Measurements from ENCODE around the gene ZNF784.

Gene ZNF784

GRCh38 chr19:55669418-55670279, 45.3 kb upstream of the ZNF784 start:
- no peak overlapping the region for H3K4me3 ChIP-seq (replicated peaks in 1 of 2; ENCODE audit: low read depth in 2 of 2, low read length in 2 of 2)
- TF ChIP-seq CTCF (IDR thresholded peaks at IDR 0.05; ENCODE audit: low read depth, low read length) = no peak
- no peak for DNase-seq (ENCODE audit: low read depth in 2 of 2)

DNA sequence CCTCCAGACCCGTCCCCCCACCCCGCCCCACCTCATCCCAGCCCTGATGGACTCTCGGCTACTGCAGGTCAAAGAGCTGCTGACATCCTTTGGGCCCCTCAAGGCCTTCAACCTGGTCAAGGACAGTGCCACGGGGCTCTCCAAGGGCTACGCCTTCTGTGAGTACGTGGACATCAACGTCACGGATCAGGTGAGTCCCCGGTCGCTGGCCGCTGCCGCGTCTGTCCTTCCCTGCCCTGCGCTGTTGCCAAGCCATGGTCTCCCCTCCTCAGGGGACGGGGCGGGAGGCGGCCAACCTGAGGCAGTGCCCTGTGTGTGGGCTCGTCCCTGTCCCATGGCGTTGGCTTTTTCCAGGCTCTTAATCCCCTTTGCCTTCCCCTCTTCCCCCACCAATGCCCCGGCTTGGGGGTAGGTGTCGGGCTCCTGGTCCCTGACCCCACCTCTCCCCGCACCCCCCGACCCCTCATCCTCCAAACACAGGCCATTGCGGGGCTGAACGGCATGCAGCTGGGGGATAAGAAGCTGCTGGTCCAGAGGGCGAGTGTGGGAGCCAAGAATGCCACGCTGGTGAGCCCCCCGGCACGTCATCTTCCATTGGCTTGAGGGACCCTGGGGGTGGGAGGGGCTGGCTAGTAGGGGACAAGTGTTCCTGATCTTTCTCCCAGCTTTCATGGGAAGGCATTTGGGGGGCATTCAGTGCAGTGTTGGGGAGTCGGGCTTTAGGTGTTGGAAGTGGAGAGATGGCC, 44.4 kb upstream of the ZNF784 start:
- TF ChIP-seq CTCF (IDR thresholded peaks at IDR 0.05; ENCODE audit: low read depth, low read length) = no peak
- H3K4me3 ChIP-seq (replicated peaks in 1 of 2; ENCODE audit: low read depth in 2 of 2, low read length in 2 of 2) = no peak overlapping the region
- DNase-seq (ENCODE audit: low read depth in 2 of 2) = no peak

DNA sequence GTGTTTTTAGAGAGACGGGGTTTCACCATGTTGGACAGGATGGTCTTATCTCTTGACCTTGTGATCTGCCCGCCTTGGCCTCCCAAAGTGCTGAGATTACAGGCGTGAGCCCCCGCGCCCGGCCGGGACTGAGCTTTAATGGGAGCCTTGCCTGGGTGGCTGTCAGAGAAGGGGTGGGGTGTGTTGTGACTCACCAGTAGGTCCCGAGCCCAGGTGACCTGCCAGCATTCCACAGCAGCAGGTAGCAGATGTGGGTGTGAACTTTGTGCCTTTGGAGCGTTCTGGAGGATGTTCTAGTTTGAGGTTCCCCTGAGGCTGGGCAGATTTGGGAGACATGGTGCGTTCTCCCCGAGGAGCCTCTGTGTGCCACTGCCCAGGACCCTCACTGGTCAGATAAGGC, 43.6 kb upstream of the ZNF784 start:
- DNase-seq (ENCODE audit: low read depth in 2 of 2) = no peak
- no peak overlapping the region for H3K4me3 ChIP-seq (replicated peaks in 1 of 2; ENCODE audit: low read depth in 2 of 2, low read length in 2 of 2)
- TF ChIP-seq CTCF (IDR thresholded peaks at IDR 0.05; ENCODE audit: low read depth, low read length) = no peak

DNA sequence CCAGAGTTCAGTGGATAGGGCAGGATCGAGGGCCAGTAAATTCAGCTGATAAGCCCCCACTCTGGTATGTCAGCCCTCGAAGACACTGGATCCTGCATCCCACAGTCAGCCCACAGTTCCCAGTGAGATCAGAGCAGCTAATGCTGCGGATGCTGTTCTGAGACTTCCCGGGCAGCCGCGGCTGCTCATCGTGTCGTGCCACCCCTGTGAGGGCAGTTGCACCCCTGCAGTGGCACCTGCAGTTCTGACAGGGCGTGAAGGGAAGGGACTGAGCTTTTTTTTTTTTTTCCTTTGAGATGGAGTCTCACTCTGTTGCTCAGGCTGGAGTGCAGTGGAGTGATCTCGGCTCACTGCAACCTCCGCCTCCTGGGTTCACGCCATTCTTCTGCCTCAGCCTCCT, 43.1 kb upstream of the ZNF784 start:
- H3K4me3 ChIP-seq (replicated peaks in 1 of 2; ENCODE audit: low read depth in 2 of 2, low read length in 2 of 2) = no peak overlapping the region
- no peak for DNase-seq (ENCODE audit: low read depth in 2 of 2)
- no peak for TF ChIP-seq CTCF (IDR thresholded peaks at IDR 0.05; ENCODE audit: low read depth, low read length)

- no peak for DNase-seq (ENCODE audit: low read depth in 2 of 2)
- TF ChIP-seq CTCF (IDR thresholded peaks at IDR 0.05; ENCODE audit: low read depth, low read length) = no peak
- H3K4me3 ChIP-seq (replicated peaks in 1 of 2; ENCODE audit: low read depth in 2 of 2, low read length in 2 of 2) = no peak overlapping the region
Measured at GRCh38 chr19:55667006-55667381, 42.6 kb upstream of the ZNF784 start.

- no peak overlapping the region for H3K4me3 ChIP-seq (replicated peaks in 1 of 2; ENCODE audit: low read depth in 2 of 2, low read length in 2 of 2)
- DNase-seq (ENCODE audit: low read depth in 2 of 2) = no peak
- no peak for TF ChIP-seq CTCF (IDR thresholded peaks at IDR 0.05; ENCODE audit: low read depth, low read length)
Measured at GRCh38 chr19:55666343-55667005, 42.1 kb upstream of the ZNF784 start.
